Measurements from ENCODE around the gene FERMT1.

- TF ChIP-seq CTCF (IDR thresholded peaks at IDR 0.05) (no peak), POLR2A (IDR thresholded peaks at IDR 0.05) (no peak)
Observed at GRCh38 chr20:6100246-6100645, 22.6 kb downstream of the FERMT1 start.
